Uterus (tissue), 4 donors: ENCODE data around the gene RASGEF1C. TPM values are rescaled to one million over a fixed set of nuclear protein-coding genes. Genes with fewer than 3 reads are reported as not detected.

ENCODE experiments used
- DNase-seq, 2 donors: peaks; one replicate each; pipeline ENCODE4 v3.0.0-alpha.2; 2019 to 2020
- H3K27ac ChIP-seq, 2 donors: fragments of 200-600 bp; sonication (generic); 1 replicate in 1 of 2; 2 replicates in 1 of 2; pipeline ENCODE4 v1.5.1; 2016 to 2018
- H3K27me3 ChIP-seq, 2 donors: fragments of 200-600 bp; sonication (generic); one replicate each; pipeline ENCODE4 v1.5.1; 2018 to 2019; ENCODE audit warnings: control low read depth in 1 of 2
- H3K36me3 ChIP-seq, 2 donors: fragments of 200-600 bp; sonication (generic); one replicate each; pipeline ENCODE4 v1.5.1; 2019; ENCODE audit warnings: control low read depth in 1 of 2
- H3K4me1 ChIP-seq, 2 donors: fragments of 200-600 bp; sonication (generic); one replicate each; pipeline ENCODE4 v1.5.1; 2018 to 2019; ENCODE audit warnings: control low read depth in 1 of 2
- H3K4me3 ChIP-seq, 2 donors: fragments of 200-600 bp; sonication (generic); 1 replicate in 1 of 2; 2 replicates in 1 of 2; pipeline ENCODE4 v1.5.1; 2018 to 2019; ENCODE audit warnings: mild to moderate bottlenecking in 1 of 2
- H3K9me3 ChIP-seq, 2 donors: fragments of 200-600 bp; sonication (generic); one replicate each; pipeline ENCODE4 v1.5.1; 2019; ENCODE audit warnings: control low read depth in 1 of 2
- POLR2A ChIP-seq, 2 donors: fragments of 450-650 bp; IDR thresholded peaks; one replicate each; pipeline ENCODE4 v1.6.1; 2016; ENCODE audit warnings: antibody characterized with exemption in 2 of 2, mild to moderate bottlenecking in 1 of 2, moderate library complexity in 1 of 2
- intact Hi-C: fragments of 100-400 bp; cut with DNase I; formaldehyde crosslinking; loops from one replicate; pipeline ENCODE4 v1.15.1; 2023; ENCODE audit warnings: low total_unique reads
- total RNA-seq, 4 donors: library from RNA; depleted of rRNA in 3 of 4; stranded (reverse); fragments of >200 nt in 3 of 4; gene quantifications; one replicate each; pipeline versions ENCODE4 v1.1.0 to v1.2.4, GENCODE V29; 2014 to 2023
- TF ChIP-seq, protein P1 (sequence below), 4 experiments: fragments of 200-600 bp in 2 of 4; fragments of 450-650 bp in 2 of 4; sonication (generic) in 2 of 4; IDR thresholded peaks; one replicate each; pipeline ENCODE4 v1.5.1; 2016 to 2019; ENCODE audit warnings: antibody characterized with exemption in 4 of 4, mild to moderate bottlenecking in 2 of 4, moderate library complexity in 1 of 4
- donor health status: DM: yes; HTN: yes; CAD: no.

The RASGEF1C gene
- total RNA-seq, 4 donors from 2014 or later = 1.2 TPM; not detected in 3

GRCh38 chr5:180095545-180095944 lies 113.5 kb downstream of the RASGEF1C start:
- H3K4me1 ChIP-seq = no peaks in the 10 kb centered on the region
- no peaks in the 10 kb centered on the region for H3K9me3 ChIP-seq
- no peaks in the 10 kb centered on the region for H3K27me3 ChIP-seq
- H3K36me3 ChIP-seq = no peaks in the 10 kb centered on the region
- TF ChIP-seq, protein P1, sequence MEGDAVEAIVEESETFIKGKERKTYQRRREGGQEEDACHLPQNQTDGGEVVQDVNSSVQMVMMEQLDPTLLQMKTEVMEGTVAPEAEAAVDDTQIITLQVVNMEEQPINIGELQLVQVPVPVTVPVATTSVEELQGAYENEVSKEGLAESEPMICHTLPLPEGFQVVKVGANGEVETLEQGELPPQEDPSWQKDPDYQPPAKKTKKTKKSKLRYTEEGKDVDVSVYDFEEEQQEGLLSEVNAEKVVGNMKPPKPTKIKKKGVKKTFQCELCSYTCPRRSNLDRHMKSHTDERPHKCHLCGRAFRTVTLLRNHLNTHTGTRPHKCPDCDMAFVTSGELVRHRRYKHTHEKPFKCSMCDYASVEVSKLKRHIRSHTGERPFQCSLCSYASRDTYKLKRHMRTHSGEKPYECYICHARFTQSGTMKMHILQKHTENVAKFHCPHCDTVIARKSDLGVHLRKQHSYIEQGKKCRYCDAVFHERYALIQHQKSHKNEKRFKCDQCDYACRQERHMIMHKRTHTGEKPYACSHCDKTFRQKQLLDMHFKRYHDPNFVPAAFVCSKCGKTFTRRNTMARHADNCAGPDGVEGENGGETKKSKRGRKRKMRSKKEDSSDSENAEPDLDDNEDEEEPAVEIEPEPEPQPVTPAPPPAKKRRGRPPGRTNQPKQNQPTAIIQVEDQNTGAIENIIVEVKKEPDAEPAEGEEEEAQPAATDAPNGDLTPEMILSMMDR (IDR thresholded peaks at IDR 0.05) = no peak
- no peak for TF ChIP-seq POLR2A (IDR thresholded peaks at IDR 0.05)
- H3K27ac ChIP-seq = no peak overlapping the region
- H3K4me3 ChIP-seq = no peak overlapping the region
- intact Hi-C loops = no loop called here
- no peak for DNase-seq

DNA sequence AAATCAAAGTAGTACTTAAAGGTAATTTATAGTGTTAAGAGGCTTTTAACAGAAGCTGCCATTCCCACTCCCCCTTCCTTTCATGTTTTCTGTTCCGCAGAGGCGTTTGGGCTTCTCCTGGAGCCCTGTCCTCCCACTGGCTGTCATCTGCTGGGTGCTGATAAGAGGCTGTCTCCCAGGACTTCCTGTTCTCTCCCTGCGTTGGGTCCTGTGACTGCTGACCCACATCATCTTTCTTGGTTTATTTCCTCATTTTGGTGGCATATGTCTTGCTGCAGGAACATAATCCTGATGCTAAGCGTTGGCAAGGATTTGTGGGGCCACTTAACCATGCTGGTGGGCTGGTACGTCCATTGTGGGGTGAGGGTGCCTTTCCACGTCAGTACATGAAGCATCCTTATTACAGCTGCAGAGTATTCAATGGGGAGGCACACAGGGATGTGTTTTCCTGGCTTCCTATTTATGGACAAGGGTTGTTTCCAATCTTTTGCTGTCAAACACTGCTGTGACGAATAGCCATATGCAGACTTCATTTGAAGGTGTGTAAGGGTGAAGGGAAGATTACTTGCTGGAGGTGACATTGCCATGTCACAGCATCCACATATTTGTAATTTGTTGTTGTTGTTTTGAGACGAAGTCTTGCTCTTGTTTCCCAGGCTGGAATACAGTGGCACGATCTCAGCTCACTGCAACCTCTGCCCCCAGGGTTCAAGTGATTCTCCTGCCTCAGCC lies 115.2 kb downstream of the RASGEF1C start:
- TF ChIP-seq, protein P1 (IDR thresholded peaks at IDR 0.05) = no peak
- no peak for TF ChIP-seq POLR2A (IDR thresholded peaks at IDR 0.05)
- intact Hi-C loops = no loop called here
- Histone ChIP-seq H3K27ac (no peak overlapping the region), H3K4me3 (no peak overlapping the region), H3K4me1 (no peaks in the 10 kb centered on the region), H3K9me3 (no peaks in the 10 kb centered on the region), H3K27me3 (no peaks in the 10 kb centered on the region), H3K36me3 (no peaks in the 10 kb centered on the region)
- no peak for DNase-seq

DNA sequence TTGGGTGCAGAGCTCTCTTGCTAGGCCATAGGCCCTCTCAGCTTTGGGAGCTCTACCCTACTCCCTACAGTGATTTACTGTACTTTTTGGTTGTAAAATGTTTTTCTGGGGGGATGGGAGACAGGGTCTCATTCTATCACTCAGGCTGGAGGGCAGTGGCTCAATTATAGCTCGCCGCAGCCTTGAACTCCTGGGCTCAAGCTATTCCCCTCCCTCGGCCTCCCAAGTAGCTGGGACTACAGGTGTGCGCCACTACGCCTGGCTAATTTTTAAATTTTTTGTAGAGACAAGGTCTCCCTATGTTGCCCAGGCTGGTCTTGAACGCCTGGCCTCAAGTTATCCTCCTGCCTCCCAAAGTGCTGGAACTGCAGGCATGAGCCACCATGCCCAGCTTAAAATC lies 115.8 kb downstream of the RASGEF1C start:
- no peaks in the 10 kb centered on the region for H3K36me3 ChIP-seq
- H3K9me3 ChIP-seq = no peaks in the 10 kb centered on the region
- H3K4me1 ChIP-seq = no peaks in the 10 kb centered on the region
- no peak overlapping the region for H3K4me3 ChIP-seq
- no peak for DNase-seq
- intact Hi-C loops = no loop called here
- no peaks in the 10 kb centered on the region for H3K27me3 ChIP-seq
- no peak overlapping the region for H3K27ac ChIP-seq
- TF ChIP-seq POLR2A (IDR thresholded peaks at IDR 0.05) = no peak
- TF ChIP-seq, protein P1 (IDR thresholded peaks at IDR 0.05) = no peak

DNA sequence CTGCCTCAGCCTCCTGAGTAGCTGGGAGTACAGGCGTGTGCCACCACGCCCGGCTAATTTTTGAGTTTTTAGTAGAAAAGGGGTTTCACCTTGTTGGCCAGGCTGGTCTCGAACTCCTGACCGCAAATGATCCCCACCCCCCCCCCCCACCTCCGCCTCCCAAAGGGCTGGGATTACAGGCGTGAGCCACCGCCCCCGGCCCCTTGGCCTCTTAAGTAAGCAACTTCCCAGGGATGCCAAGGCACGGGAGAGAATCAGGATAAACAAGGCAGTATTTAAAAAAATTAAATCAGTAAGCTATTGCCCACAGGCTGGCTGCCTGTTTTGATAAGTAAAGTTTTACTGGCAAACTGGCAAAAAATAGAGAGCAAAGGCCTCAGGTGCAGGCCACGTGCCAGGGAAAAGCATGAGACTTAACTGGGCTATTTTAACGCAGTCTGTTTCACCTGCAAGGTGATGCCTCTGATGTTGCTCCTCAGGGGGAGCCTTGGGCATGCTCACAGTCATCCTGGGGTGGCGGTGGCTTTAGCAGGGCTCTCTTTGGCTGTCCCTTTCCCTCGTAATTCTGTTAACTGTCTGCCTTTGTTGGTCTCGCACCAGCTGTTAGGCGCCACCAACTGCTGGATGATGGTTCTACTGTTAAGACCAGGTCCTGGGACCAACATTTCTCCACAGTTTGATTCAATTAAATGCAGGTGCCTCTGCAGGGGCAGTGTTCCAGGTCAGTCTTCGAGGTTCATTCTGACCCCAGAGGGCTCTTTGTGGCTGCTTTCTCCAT lies 118.1 kb downstream of the RASGEF1C start:
- peak overlapping the region in 1 of 2 donors; percentile 50 for H3K4me3 ChIP-seq
- H3K4me1 ChIP-seq = no peaks in the 10 kb centered on the region
- intact Hi-C loops = no loop called here
- no peak for DNase-seq
- H3K27ac ChIP-seq = peak overlapping the region in 1 of 2 donors; percentile 90
- no peaks in the 10 kb centered on the region for H3K36me3 ChIP-seq
- no peaks in the 10 kb centered on the region for H3K9me3 ChIP-seq
- TF ChIP-seq POLR2A (IDR thresholded peaks at IDR 0.05) = no peak
- TF ChIP-seq, protein P1 (IDR thresholded peaks at IDR 0.05) = peak in 1 of 4 experiments; percentile 0
- H3K27me3 ChIP-seq = no peaks in the 10 kb centered on the region
